Measurements from ENCODE around the gene GUCY2D. TPM values are rescaled to one million over a fixed set of nuclear protein-coding genes. Genes with fewer than 3 reads are reported as not detected.
"Not testable (repeated sequence)": the region's sequence is repeated elsewhere in the genome, so short reads cannot be mapped to it uniquely, and the experiment has no call there.

The GUCY2D gene
- total RNA-seq, 1 donor from 2014 or later, result not detected

DNA sequence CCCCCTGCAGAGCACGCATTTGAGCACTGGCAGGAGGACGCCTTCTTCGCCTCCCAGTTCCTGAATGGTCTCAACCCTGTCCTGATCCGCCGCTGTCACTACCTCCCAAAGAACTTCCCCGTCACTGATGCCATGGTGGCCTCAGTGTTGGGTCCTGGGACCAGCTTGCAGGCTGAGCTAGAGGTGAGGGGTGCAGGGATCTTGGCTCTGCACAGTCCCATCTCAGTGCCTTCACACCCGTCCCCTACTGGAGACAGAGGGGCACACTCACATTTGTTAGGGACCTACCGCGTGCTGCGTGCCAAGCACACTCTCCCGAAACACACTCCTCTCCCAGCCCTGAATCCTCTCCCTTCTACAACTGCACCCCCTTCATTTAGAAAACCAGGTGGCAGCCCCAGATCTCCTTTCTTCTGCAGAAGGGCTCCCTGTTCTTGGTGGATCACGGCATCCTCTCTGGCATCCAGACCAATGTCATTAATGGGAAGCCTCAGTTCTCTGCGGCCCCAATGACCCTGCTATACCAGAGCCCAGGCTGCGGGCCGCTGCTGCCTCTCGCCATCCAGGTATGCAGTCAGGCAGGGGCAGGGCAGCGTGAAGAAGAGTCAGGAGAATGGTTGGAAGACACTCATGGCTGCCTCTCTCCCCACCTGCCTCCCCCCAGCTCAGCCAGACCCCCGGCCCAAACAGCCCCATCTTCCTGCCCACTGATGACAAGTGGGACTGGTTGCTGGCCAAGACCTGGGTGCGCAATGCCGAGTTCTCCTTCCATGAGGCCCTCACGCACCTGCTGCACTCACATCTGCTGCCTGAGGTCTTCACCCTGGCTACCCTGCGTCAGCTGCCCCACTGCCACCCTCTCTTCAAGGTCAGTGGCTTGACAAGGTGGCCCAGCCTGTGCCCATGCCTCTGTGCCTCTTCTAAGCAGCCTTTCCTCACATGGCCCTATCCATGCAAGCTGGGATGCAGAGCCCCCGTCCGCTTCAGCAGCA, 42.7 kb downstream of the GUCY2D start:
- DNase-seq (ENCODE audit: low read depth), result no peak

DNA sequence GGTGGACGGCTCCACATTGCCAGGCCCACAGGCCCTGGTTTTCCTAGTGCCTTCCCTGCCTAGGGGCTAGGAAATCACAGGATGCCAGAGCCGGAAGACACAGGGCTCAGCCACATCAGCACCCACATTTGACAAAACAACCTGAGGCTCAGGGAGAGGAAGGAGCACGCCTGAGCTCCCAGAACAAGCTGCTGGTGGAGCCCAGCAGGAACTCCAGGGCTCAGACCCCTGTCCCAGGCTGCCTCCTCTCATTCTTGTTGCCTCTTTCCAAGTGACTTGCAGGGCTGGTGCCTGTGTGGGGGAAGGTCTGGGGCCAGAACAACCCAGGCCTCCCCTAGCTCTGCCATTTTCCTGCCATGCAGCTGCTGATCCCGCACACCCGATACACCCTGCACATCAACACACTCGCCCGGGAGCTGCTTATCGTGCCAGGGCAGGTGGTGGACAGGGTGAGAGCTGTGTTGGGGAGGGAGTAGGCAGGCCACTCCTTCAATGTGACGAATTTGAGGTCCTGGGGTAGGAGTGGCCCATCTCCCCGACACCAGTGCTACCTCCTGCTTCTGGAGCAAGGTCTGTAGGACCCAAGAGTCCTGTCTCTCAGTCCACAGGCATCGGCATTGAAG, 44.0 kb downstream of the GUCY2D start:
- no peak for DNase-seq (ENCODE audit: low read depth)

GRCh38 chr17:8046929-8047768, 44.7 kb downstream of the GUCY2D start:
- DNase-seq (ENCODE audit: low read depth), result no peak

DNA sequence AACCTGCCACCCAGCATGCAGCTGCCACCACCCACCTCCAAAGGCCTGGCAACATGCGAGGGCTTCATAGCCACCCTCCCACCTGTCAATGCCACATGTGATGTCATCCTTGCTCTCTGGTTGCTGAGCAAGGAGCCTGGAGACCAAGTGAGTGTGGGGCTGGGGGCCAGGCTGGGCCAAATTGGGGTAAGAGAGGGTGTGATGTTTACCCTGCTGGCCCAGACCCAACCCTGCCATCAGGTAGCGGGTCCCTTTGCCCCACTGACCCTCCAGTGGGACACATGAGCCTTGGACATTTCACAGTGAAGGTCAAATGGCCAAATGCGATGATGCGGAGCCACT, 45.3 kb downstream of the GUCY2D start:
- no peak for DNase-seq (ENCODE audit: low read depth)

DNA sequence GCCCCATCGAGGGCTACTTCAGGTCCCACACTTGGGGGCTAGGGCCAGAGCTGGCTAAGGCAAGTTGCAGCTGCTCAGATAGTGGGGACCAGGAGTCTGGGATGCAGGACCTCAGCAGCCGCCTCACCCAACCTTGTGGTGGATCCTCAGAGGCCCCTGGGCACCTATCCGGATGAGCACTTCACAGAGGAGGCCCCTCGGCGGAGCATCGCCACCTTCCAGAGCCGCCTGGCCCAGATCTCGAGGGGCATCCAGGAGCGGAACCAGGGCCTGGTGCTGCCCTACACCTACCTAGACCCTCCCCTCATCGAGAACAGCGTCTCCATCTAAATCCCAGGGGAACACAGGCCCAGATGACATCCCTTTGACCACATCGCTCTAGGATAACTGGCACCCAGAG, 45.8 kb downstream of the GUCY2D start:
- DNase-seq (ENCODE audit: low read depth), result no peak

GRCh38 chr17:8048736-8049135, 46.3 kb downstream of the GUCY2D start:
- no peak for DNase-seq (ENCODE audit: low read depth)

GRCh38 chr17:8051831-8052230, 49.4 kb downstream of the GUCY2D start:
- no peak for DNase-seq (ENCODE audit: low read depth)

- DNase-seq (ENCODE audit: low read depth), result no peak
Measured at GRCh38 chr17:8052256-8053252, 50.1 kb downstream of the GUCY2D start.

DNA sequence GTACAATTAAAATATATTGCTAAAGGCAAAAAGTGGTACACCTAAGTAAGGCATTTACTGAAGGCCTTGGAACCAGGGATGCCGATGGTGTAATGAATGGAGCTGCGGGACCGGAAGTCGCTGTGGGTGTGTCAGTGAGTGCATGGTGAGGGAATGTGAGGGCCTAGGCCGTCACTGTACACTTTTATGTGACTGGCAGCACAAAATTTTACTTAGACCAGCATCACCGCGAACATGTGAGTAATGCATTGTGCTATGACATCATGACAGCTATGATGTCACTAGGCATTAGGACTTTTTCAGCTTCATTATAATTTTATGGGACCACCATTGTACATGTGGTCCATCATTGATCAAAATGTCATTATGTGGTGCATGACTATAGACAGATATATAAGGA, 51.2 kb downstream of the GUCY2D start:
- DNase-seq (ENCODE audit: low read depth), result no peak

DNA sequence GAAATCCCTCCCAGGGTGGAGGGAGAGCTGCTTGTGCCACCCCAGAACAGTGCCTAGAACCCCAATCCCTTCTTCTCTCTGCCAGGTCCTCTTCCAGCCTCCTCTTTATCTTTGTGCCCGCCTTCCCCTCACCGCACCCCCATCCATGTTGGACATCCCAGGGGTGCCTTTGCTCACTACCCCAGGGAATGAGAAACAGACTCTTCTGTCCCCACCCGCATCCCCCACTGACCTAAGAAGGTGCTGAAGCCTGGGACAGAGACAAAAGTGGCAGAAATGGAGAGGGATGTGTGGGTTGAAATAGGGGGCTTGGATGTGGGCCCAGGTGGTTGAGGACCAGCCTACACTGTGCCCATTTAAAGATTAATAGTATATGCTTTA, 53.4 kb downstream of the GUCY2D start:
- DNase-seq (ENCODE audit: low read depth), result no peak

- peak; percentile 84 for DNase-seq (ENCODE audit: low read depth)
Measured at GRCh38 chr17:8056232-8056975, 54.0 kb downstream of the GUCY2D start.

DNA sequence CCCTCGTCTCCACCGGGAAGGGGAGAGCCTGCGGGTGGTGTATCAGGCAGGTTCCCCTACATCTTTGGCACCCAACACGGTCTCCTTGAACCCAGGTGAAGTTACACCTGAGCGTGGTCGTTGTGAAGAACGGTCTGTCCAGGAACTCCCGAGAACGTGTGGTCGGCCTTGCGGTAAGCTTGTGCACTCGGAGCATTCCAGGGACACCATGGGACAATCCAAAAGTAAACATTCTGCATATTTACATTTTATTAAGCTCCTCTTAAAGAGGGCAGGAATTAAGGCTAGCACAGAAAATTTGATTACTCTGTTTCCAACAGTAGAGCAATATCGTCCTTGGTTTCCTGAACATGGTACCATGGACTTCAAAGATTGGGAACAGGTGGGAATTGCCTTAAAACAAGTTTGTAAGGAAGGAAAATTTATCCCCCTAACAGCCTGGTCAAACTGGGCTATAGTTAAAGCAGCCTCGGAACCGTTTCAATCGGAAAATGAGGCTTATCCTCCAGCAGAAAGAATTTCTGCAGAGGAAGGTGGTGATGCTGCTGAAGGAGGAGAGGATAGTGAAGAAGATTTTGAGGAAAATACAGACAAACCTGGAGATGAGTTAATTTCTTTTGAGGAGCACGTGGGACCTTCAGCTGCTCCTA, 54.7 kb downstream of the GUCY2D start:
- no peak for DNase-seq (ENCODE audit: low read depth)

DNA sequence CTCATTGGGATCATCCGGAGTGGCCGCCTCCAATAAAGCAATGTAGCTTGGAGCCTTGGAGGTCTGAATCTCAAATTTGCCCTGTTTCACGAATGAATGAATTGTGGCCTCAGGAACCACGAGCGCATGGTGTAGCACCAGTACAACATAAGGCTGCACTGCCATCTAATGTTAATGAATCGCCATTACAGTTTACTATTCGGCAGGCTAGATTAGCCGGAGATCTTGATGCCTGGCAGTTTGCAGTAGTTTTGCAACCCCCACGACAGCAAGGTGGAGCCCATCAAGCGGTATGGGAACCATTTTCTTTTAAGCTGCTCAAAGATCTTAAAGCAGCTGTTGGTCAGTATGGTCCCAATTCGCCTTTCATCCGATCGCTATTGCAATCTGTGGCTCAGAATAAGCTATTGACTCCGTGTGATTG, 55.3 kb downstream of the GUCY2D start:
- DNase-seq (ENCODE audit: low read depth), result peak; percentile 77

GRCh38 chr17:8059131-8059530, 56.7 kb downstream of the GUCY2D start:
- DNase-seq (ENCODE audit: low read depth), result no peak

DNA sequence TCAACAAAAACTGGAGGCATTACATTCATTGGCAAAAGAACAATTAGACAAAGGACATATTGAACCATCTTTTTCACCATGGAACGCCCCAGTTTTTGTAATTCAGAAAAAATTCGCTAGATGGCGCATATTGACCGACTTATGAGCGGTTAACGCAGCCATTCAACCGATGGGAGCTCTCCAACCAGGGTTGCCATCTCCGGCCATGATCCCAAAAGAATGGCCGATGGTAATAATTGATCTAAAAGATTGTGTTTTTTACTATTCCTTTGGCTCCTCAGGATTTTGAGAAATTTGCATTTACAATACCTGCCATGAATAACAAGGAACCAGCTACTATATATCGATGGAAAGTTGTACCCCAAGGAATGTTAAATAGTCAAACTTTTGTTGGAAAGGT, 57.9 kb downstream of the GUCY2D start:
- DNase-seq (ENCODE audit: low read depth), result peak; percentile 53

- not testable (repeated sequence) for DNase-seq (ENCODE audit: low read depth)
Measured at GRCh38 chr17:8061851-8062250, 59.4 kb downstream of the GUCY2D start.

DNA sequence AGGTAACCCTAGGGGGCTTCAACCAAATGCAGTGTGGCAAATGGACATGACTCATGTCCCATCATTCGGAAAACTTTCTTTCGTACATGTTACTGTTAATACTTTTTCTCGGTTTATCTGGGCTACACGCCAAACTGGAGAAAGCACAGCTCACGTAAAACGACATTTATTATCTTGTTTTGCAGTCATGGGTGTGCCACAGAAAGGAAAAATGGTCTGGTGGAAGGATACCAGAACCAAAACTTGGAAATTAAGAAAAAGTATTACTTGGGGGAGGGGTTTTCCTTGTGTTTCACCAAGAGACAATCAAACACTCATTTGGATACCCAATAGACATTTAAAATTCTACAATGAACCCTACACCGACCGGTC, 60.0 kb downstream of the GUCY2D start:
- DNase-seq (ENCODE audit: low read depth), result peak; percentile 25

GRCh38 chr17:8062807-8063483, 60.5 kb downstream of the GUCY2D start:
- no peak for DNase-seq (ENCODE audit: low read depth)

All from renal cortical epithelial cell (primary cell).